GM19395 (cell line): ENCODE measurements around the gene MYLK4.
A peak's percentile ranks its signal among the peaks of the same experiment; 100 is the strongest.

Experiments used
- ATAC-seq: cut with Tn5 transposase; IDR thresholded peaks from one replicate; pipeline ENCODE4 v1.9.1; 2021; ENCODE audit warnings: mild to moderate bottlenecking, moderate library complexity; ENCODE audit not compliant: unreplicated experiment

The MYLK4 gene

GRCh38 chr6:2734488-2735166 lies 16.1 kb downstream of the MYLK4 start:
- ATAC-seq: no peak

- no peak for ATAC-seq
Observed at GRCh38 chr6:2733736-2734480, 16.8 kb downstream of the MYLK4 start.

GRCh38 chr6:2733324-2733723 lies 17.4 kb downstream of the MYLK4 start:
- peak; percentile 94 for ATAC-seq

- ATAC-seq: no peak
Observed at GRCh38 chr6:2732503-2733089, 18.1 kb downstream of the MYLK4 start.

GRCh38 chr6:2731281-2731909 lies 19.3 kb downstream of the MYLK4 start:
- ATAC-seq: no peak

GRCh38 chr6:2730353-2731107 lies 20.2 kb downstream of the MYLK4 start:
- no peak for ATAC-seq

GRCh38 chr6:2729921-2730320 lies 20.8 kb downstream of the MYLK4 start:
- ATAC-seq: no peak

- peak; percentile 82 for ATAC-seq
Observed at GRCh38 chr6:2725999-2726567, 24.6 kb downstream of the MYLK4 start.

- no peak for ATAC-seq
Observed at GRCh38 chr6:2725364-2725988, 25.2 kb downstream of the MYLK4 start.

- no peak for ATAC-seq
Observed at GRCh38 chr6:2721219-2721618, 29.5 kb downstream of the MYLK4 start.

- no peak for ATAC-seq
Observed at GRCh38 chr6:2719093-2719455, 31.6 kb downstream of the MYLK4 start.

GRCh38 chr6:2718334-2719092 lies 32.2 kb downstream of the MYLK4 start:
- ATAC-seq: no peak

GRCh38 chr6:2716936-2717700 lies 33.6 kb downstream of the MYLK4 start:
- no peak for ATAC-seq

GRCh38 chr6:2715737-2716136 lies 35.0 kb downstream of the MYLK4 start:
- no peak for ATAC-seq

GRCh38 chr6:2714111-2714895 lies 36.4 kb downstream of the MYLK4 start:
- ATAC-seq: no peak

- ATAC-seq: no peak
Observed at GRCh38 chr6:2713473-2714110, 37.1 kb downstream of the MYLK4 start.

- no peak for ATAC-seq
Observed at GRCh38 chr6:2712102-2712501, 38.6 kb downstream of the MYLK4 start.
